Left ventricle myocardium superior (tissue), 1 donor: Measurements from ENCODE around the gene TMCC2. TPM values are rescaled to one million over a fixed set of nuclear protein-coding genes. Genes with fewer than 3 reads are reported as not detected.

ENCODE experiments used
- ATAC-seq: fragments of 200-7000 bp; cut with Tn5 transposase; one replicate; pipeline ENCODE4 v1.9.1; 2020; ENCODE audit warnings: mild to moderate bottlenecking, moderate library complexity
- DNase-seq: peaks from one replicate; pipeline ENCODE4 v3.0.0-alpha.2; 2020
- intact Hi-C: fragments of 100-400 bp; cut with micrococcal nuclease; formaldehyde crosslinking; loops from one replicate; pipeline ENCODE4 v1.11.0; 2022
- total RNA-seq: library from RNA; stranded (reverse); fragmentation: NEBNext Ultra II Directional; extraction: Animal tissue kit (Norgen Biotek cat#: 25700); gene quantifications from one replicate; pipeline ENCODE4 v1.2.1, GENCODE V29; 2021
- donor health status: DM: no; HTN: yes; CAD: no; lungs with severe emphysema.

Gene TMCC2
- total RNA-seq, 1 donor from 2014 or later = 1.3 TPM

DNA sequence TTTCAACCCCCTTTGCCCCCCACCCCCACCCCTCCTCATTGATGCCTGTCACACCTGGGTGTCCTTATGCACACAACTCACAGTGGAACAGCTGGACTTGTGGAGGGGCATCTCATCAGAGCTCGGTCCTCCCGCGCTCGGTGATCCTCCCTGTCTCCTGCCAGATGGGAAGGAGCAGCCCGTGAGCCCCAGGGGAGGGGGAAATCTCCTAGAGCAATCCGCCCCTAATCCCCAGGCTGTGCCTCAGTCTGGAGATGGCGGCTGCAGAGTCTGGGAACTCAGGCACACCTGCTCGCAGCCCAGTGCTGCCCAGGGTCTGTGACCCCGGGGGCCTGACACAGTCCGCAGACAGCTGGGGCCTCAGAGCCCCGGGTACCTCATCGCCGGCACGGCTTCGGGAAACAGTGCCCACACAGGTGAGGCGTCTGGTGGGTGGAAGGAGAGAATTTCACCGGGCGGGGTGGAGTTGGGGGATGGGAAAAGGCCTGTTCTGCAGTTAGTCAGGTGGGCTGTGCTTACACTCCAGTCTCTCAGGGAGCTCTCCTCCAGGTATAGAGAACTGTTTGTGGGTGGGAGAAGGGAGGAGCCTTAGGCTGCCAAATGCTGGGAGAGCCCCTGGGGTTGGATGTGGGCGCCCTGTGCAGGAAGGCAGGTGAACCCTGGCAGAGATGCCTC lies 29.3 kb downstream of the TMCC2 start:
- intact Hi-C loops = loop anchor here (10.0 kb wide), 1 partner anchor 272 kb away; no protein-coding TSS in a partner anchor
- ATAC-seq (no peak), DNase-seq (no peak)

DNA sequence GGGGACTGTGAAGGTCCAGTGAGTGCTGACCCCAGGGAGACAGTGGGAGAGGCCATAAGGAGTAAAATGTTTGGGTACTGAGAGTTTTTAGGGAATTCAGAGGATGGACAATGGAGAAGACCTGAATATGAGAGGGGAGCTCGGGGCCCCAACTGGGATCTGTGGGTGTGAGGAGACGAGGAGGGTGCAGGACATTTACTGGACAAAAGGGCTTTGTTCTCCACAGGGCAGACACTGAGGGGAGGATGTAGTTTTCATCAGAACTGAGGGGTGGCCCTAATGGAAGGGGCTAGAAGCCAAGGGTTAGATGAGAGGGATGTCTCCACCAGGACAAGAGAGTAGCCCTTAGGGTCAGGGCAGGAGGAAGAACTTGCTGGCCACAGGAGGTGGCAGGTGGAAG lies 30.0 kb downstream of the TMCC2 start:
- ATAC-seq = no peak
- DNase-seq = no peak
- intact Hi-C loops = loop anchor here (10.0 kb wide), 1 partner anchor 273 kb away; no protein-coding TSS in a partner anchor

DNA sequence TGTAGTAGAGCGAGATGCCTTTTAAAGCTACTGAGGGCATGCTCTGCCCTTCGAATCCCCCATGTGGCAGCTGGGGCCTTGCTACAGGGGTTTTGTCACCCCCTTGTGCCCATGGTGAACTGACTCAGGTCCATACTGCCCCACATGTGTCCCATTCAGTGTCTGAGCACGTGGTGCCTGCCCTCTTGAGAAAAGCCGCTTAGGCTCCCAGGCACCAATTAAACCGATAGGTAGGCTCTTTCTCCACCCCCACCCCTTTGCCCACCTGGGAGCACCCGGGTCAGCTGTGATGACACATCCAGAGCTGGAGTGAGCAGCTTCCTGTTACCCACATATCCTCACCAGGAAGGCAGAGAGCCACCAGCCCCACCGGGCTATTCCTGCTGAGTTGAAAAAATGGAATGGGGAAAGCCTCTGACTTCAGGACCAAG lies 30.5 kb downstream of the TMCC2 start:
- ATAC-seq (no peak), DNase-seq (no peak)
- intact Hi-C loops = loop anchor here (10.0 kb wide), 1 partner anchor 273 kb away; no protein-coding TSS in a partner anchor

DNA sequence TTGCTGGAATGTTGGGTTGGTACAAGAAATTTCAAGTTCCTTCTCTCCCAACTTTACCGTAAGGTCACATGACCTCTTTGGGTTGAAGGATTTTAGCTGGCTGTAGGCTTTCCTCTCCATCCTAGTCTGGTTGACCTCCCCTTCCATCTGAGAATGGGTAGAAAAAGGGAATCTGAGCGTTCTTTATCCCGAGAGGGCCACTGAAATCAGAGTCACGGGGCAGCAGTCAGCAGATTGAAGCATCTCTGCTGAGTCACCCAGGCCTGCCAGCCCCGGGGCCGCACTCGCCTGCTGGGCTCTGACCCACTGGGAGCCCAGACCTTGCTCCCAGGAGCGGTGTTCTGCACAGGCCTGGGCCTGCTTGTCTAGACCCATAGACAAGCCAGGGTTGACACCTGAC lies 31.0 kb downstream of the TMCC2 start:
- DNase-seq (no peak), ATAC-seq (no peak)
- intact Hi-C loops = loop anchor here (10.0 kb wide), 1 partner anchor 274 kb away; no protein-coding TSS in a partner anchor

DNA sequence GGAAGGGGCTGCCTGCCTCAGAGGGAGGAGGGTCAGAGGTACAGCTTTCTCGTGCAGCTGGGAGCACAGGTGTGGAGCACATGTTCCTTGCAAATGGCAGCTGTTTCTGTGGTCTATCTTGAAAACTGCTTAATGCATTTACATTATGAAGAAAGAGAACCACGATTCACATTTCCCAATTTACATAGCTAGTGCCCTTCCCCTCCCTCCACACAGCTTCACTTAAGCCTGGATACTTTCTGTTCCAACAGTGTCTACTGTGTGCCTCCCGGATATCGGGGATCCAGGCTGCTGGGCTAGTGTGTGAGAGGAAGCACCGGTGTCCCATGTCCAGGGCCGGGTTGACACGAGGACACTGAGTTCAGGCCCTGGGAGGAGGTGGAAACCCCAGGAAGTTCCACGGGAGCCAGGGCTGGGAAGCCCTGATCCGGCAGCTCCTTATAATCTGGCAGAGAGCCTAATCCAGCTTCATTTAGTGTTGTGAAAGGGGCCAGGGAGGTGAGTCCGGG lies 31.6 kb downstream of the TMCC2 start:
- ATAC-seq = peak; percentile 22

DNA sequence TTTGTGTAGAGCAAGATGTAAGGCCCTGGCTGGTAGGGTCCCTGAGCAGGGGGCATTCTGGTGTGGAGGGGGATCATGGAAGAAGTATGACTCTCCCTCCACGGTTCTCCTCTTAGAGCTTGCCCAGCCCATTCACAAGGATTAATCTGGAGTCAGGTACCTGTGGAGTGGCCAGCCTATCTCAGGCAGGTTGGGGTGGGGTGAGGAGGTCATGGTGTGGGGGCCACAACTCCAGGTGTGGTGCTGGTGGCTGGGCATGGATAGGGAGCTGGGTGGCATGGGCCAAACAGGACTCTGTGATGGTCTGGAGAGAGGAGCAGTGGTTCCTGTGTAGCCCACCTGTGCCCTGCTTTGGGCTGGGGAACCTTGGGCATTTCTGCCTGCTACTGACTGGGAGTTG lies 32.3 kb downstream of the TMCC2 start:
- intact Hi-C loops = loop anchor here (10.0 kb wide), 1 partner anchor 275 kb away; no protein-coding TSS in a partner anchor
- DNase-seq (no peak), ATAC-seq (no peak)

More for the DNA sequence above, 31.6 kb downstream of the TMCC2 start:
- DNase-seq = peak; percentile 48
- intact Hi-C loops = loop anchor here (10.0 kb wide), 1 partner anchor 275 kb away; no protein-coding TSS in a partner anchor

DNA sequence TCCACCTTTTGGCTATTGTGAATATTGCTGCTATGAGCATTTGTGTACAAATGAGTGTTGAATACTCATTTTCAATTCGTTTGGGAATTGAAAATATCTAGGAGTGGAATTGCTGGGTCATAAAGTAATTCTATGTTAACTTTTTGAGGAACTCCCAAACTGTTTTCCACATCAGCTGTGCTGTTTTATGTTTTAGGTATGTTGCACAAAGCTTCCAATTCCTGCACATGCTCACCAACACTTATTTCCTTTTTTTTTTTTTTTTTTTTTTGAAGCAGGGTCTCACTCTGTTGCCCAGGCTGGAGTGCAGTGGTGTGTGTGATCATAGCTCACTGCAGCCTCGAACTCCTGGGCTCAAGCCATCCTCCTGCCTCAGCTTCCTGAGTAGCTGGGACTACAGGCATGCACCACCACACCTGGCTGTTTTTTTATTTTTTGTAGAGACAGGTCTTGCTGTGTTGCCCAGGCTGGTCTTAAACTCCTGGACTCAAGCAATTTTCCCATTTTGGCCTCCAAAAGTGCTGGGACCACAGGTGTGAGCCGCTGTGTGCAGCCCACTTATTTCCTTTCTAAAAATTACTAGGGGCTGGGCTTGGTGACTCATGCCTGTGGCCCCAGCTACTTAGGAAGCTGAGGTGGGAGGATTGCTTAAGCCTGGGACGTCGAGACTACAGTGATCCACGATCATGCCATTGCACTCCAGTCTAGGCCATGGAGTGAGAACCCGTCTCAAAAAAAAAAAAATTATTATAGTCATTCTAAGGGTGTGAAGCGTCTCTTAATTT lies 33.4 kb downstream of the TMCC2 start:
- DNase-seq (no peak), ATAC-seq (no peak)
- intact Hi-C loops = no loop called here

DNA sequence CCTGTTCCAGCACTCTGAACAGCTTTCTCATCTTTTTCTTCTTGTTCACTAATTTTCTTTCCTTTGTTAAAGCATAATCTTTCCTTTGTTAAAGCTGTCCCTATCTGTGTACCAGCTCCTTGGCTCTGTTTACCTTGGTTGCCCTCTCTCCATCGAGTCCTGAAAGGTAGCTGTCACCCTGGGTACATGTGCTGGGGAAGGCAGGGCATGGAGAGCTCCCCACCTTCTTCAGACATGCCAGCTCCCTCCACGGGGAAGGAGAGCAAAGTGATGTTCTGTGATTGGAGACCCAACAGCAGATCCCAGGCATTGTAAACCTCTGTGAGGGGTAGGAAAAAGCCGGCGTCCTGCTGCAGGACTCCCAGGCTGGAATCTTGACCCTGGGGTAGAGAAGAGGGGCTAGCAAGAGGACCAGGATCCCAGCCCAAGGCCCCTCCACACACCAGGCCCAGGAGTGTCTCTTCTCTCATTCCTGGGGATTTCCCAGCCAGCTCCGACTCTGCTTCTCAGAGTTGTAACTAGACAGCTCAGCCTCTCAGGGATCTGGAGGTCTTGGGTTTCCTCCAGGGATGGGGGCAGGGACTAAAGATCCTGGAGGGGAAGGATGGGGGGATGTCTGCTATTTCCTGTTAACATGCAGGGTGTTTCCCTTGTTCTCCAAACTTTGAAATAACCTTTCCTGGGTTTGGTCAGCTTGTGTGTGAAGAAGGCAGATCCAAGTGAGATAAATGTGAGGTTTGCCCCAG lies 34.4 kb downstream of the TMCC2 start:
- ATAC-seq = no peak
- no peak for DNase-seq
- intact Hi-C loops = no loop called here

DNA sequence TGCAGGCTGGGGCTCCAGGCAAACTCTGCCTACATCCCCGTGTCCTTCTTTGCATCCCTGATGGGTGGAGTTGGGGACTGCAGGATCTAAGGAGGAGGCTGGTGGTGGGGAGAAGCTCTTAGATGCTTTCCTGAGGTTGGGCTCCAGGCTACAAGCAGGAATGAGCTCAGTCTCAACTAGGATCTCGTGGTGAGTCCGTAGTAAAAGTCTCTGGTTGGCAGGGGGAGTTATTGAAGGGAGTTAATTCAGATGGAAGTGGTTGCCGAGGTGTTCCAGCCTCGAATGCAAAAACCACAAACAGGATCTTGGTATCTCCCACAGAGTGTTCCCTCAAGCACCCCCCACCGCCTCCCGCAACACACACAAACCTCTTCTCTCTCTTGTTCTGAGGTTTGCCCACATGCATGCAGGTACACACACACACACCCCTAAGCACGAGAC lies 35.0 kb downstream of the TMCC2 start:
- ATAC-seq = no peak
- intact Hi-C loops = no loop called here

DNA sequence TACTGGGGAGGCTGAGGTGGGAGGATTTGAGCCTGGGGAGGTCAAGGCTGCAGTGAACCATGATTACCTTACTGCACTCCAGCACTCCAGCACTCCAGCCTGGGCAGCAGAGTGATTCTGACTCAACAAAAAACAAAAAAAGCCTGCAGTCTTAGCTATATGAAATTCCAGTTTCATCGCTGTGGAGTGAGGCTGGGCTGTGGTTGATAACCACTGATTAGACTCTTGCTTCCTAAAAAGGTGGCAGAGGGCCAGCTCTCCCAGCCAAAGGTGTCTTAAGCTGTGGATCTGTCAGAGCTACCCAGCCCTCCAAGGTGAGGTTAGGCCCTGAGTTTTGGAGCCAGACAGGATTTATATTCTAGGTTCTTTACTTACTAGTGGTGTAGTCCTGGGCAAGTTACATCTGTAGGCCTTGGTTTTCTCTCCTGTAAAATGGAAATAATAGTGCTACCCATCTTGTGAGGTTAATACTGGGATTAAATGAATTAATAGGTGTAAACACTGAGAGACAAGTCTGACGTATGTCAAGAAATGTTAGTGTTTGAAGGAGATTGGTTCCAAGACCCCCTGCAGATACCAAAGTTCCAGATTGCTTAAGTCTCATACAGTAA lies 35.9 kb downstream of the TMCC2 start:
- intact Hi-C loops = no loop called here
- DNase-seq (no peak), ATAC-seq (no peak)

More for the DNA sequence above, 35.0 kb downstream of the TMCC2 start:
- DNase-seq = no peak

DNA sequence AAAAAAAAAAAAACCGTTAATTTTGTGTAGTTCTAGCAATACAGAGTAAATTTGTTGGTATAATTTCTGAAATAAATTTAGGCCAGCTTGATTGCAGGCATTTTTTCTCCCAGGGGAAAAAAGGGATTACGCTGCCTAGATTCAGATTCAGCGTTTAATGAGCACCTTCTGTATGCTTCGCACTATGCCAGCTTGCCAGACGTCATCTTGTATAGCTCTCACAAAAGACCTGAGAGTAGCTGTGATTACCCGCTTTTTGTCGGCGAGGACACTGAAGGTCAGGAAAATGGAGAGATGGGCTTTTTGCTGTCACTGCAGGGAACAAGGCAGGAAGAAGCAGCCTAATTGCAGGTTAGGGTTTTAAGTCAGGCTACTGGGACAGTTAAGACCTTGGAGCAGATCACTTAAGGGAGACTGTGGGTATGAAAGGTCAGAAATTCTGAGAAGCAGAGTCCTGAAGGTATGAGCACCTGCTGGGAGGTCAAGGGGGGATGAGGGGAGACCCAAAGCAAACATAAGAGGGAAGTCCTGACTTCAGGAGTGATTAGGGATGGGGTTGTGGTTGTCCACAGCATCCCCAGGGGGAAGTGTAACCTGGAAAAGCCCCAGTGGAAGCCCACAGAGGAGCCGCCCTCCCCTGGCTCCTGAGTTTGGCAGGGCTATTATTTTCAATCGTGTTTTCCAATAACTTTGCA lies 39.0 kb downstream of the TMCC2 start:
- no peak for DNase-seq
- intact Hi-C loops = no loop called here
- ATAC-seq = no peak

DNA sequence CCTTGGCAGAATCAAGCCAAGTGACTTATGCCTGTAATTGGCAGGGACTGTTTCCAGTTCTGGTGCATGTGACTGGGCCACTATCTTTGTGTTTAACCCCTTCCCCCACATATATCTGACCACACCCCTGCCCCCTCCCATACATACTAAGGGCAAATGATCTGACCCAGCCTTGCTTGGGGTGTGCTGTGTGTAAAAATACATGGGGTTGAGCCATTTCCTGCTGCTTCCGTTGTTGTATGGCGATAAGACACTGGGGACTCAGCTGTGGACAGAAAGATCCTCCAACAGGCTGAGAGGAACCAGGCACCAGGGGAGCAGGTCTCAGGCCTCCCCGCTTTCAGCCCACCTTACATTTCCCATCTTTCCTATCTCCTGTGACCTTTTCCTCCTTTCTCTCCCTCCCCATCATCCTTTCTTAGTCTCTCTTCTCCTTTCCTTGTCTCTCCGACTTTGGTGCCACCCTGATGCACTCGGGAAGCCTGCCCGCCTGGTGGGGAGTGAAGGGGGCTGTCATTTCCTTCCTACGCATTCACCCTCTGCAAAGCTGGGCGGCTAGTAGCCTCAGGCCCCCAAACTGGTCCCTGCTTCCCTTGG lies 39.7 kb downstream of the TMCC2 start:
- intact Hi-C loops = no loop called here
- no peak for DNase-seq
- ATAC-seq = no peak

DNA sequence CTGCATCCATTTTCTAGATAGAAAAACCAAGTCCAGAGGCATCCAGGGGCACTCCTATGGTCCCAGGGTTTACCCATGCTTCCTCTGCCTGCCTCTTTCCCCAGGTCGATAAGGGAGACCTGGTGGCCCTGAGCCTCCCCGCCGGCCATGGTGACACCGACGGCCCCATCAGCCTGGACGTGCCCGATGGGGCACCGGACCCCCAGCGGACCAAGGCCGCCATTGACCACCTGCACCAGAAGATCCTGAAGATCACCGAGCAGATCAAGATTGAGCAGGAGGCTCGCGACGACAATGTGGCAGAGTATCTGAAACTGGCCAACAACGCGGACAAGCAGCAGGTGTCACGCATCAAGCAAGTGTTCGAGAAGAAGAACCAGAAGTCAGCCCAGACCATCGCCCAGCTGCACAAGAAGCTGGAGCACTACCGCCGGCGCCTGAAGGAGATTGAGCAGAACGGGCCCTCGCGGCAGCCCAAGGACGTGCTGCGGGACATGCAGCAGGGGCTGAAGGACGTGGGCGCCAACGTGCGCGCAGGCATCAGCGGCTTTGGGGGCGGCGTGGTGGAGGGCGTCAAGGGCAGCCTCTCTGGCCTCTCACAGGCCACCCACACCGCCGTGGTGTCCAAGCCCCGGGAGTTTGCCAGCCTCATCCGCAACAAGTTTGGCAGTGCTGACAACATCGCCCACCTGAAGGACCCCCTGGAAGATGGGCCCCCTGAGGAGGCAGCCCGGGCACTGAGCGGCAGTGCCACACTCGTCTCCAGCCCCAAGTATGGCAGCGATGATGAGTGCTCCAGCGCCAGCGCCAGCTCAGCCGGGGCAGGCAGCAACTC lies 41.3 kb downstream of the TMCC2 start:
- ATAC-seq (no peak), DNase-seq (peak; percentile 25)
- intact Hi-C loops = no loop called here

DNA sequence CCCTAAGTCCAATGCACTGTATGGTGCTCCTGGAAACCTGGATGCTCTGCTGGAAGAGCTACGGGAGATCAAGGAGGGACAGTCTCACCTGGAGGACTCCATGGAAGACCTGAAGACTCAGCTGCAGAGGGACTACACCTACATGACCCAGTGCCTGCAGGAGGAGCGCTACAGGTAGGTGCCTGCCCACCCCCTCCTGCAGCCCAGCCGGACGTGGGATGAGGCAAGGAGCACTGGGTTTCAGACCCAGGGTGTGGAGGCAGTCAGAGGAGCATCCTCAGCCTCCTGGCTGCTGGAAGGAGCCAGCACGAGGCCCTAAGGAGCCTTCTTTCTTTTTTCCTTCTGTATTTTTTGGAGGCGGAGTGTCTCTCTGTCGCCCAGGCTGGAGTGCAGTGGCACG lies 42.0 kb downstream of the TMCC2 start:
- DNase-seq (no peak), ATAC-seq (no peak)
- intact Hi-C loops = no loop called here

DNA sequence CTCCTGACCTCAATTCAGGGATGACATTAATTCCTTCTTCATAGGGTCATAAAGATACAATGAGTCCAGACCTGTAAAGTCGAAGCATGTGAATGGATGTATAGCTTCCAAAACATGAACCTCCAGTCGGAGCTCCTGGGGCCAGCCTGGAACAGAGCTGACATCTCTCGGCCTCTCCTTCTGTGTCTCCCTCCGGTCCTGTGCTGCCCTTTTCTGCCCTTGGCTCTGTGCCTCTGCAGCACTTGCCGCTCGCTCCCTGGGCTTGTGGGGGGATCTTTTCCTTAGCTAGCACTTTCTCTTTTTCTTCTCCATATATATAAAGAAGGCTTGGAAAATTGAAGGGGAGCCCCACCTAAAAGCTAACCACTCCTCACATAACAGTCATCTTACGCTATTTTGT lies 42.5 kb downstream of the TMCC2 start:
- intact Hi-C loops = no loop called here
- DNase-seq = peak; percentile 19
- ATAC-seq = no peak

DNA sequence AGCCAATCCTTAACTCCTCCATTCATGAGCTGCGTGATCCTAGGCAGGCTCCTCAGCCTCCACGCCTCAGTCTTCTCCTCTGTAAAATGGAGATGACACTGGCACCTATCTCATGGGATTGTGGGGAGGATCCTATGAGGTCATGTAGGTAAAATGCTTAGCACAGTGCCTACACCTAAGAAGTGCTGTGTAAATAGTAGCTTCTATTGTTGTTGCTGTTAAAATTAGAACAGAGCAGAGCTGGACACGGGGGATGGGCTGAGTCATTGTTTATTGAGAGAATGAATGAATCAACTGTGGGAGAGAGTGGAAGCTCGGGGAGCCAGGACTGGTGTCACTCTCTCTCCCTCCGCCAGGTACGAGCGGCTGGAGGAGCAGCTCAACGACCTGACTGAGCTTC lies 43.0 kb downstream of the TMCC2 start:
- peak; percentile 61 for ATAC-seq
- intact Hi-C loops = no loop called here
- DNase-seq = peak; percentile 27

DNA sequence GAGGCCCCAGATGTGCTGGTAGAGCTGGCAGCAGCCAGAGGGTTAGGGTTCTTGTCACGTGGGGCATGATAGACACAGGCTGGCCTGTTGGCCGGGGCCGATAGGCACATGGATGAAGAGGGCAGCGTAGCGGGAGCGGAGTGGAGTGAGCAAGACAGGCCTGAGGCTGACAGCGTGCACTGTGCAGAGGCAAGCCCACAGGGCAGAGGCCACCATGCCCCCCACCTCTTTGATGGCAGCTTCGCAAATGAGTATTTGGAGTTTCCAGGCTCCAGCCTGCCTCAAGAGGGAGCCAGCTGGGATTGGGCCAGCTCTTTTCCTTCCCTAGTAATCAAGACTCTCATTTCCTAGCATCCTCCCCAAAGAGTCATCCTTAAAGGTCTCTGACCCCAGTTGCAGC lies 43.5 kb downstream of the TMCC2 start:
- peak; percentile 34 for DNase-seq
- peak; percentile 18 for ATAC-seq
- intact Hi-C loops = no loop called here
